ENCODE measurements around the gene STK31.
"Not testable (repeated sequence)": the region's sequence is repeated elsewhere in the genome, so short reads cannot be mapped to it uniquely, and the experiment has no call there.

STK31 gene

GRCh38 chr7:23864973-23865372 is 155.0 kb downstream of the STK31 start (continued):
- TF ChIP-seq ZNF169 (tag by site-specific recombination; IDR thresholded peaks at IDR 0.05) (no peak), ZNF311 (tag by site-specific recombination; IDR thresholded peaks at IDR 0.05; ENCODE audit: borderline replicate concordance) (no peak), ZNF473 (tag by site-specific recombination; IDR thresholded peaks at IDR 0.05) (no peak), ZBTB20 (tag by site-specific recombination; IDR thresholded peaks at IDR 0.05) (no peak)

GRCh38 chr7:23873306-23873705 is 163.3 kb downstream of the STK31 start:
- Histone ChIP-seq H3K36me3 (ENCODE audit: control insufficient read depth in 2 of 2, insufficient read depth in 1 of 2, low read length in 2 of 2) (no peaks in the 10 kb centered on the region), H3K27ac (ENCODE audit: extremely low read depth, low read depth, low read length) (no peak overlapping the region), H3K9me3 (ENCODE audit: control insufficient read depth, insufficient read depth, low read depth, low read length) (no peaks in the 10 kb centered on the region), H3K4me1 (ENCODE audit: control insufficient read depth, insufficient read depth, low read length) (no peaks in the 10 kb centered on the region), H3K4me3 (ENCODE audit: low read depth, low read length) (no peak overlapping the region)
- TF ChIP-seq ZNF585B (tag by site-specific recombination; IDR thresholded peaks at IDR 0.05) (no peak), ZNF544 (tag by site-specific recombination; IDR thresholded peaks at IDR 0.05) (no peak), OVOL3 (tag by site-specific recombination; IDR thresholded peaks at IDR 0.05) (no peak), ZNF843 (tag by site-specific recombination; IDR thresholded peaks at IDR 0.05) (no peak), ZNF560 (tag by site-specific recombination; IDR thresholded peaks at IDR 0.05; ENCODE audit: borderline replicate concordance) (no peak), ZNF488 (tag by site-specific recombination; IDR thresholded peaks at IDR 0.05) (no peak), ZBTB10 (tag by site-specific recombination; IDR thresholded peaks at IDR 0.05) (no peak), ZSCAN4 (tag by site-specific recombination; IDR thresholded peaks at IDR 0.05) (no peak), MZF1 (tag by site-specific recombination; IDR thresholded peaks at IDR 0.05; ENCODE audit: borderline replicate concordance) (no peak), ZBTB26 (tag by site-specific recombination; optimal IDR thresholded peaks at IDR 0.05) (no peak)
- ChIA-PET POLR2A (no interaction called here), CTCF (interaction anchor here (0.5 kb wide), 1 partner anchor 121 kb away, joined by 7 read pairs; no protein-coding TSS in a partner anchor)

- POLR2A ChIA-PET; H3K4me3 ChIP-seq (ENCODE audit: low read depth, low read length); H3K36me3 ChIP-seq (ENCODE audit: control insufficient read depth in 2 of 2, insufficient read depth in 1 of 2, low read length in 2 of 2); H3K4me1 ChIP-seq (ENCODE audit: control insufficient read depth, insufficient read depth, low read length); H3K9me3 ChIP-seq (ENCODE audit: control insufficient read depth, insufficient read depth, low read depth, low read length); H3K27ac ChIP-seq (ENCODE audit: extremely low read depth, low read depth, low read length): not testable (repeated sequence)
- CTCF ChIA-PET, result interaction anchor here (0.6 kb wide), 1 partner anchor 272 kb away, joined by 3 read pairs; no protein-coding TSS in a partner anchor
- TF ChIP-seq ZNF146 (tag by site-specific recombination; IDR thresholded peaks at IDR 0.05), result peak; percentile 51
These were observed 166.5 kb downstream of the STK31 start for GRCh38 chr7:23876526-23876925.

Measured in HEK293 (cell line).